Subcutaneous adipose tissue (tissue), 4 donors: Measurements from ENCODE around the gene FUT6. TPM values are rescaled to one million over a fixed set of nuclear protein-coding genes. Genes with fewer than 3 reads are reported as not detected.

Source experiments
- CTCF ChIP-seq: fragments of 450-650 bp; IDR thresholded peaks from one replicate; pipeline ENCODE4 v1.5.1; 2016; ENCODE audit warnings: low read depth, mild to moderate bottlenecking, control low read depth, antibody characterized with exemption, moderate library complexity
- total RNA-seq, 4 donors: library from RNA; depleted of rRNA; stranded (reverse); fragments of >200 nt; gene quantifications; one replicate each; pipeline ENCODE4 v1.1.0, GENCODE V29; 2016

The FUT6 gene
- total RNA-seq, 4 donors from 2014 or later, result 1.1 TPM; not detected in 3

GRCh38 chr19:5824751-5825150 lies 14.8 kb downstream of the FUT6 start:
- no peak for TF ChIP-seq CTCF

GRCh38 chr19:5823579-5824281 lies 15.8 kb downstream of the FUT6 start:
- no peak for TF ChIP-seq CTCF

GRCh38 chr19:5822181-5822844 lies 17.2 kb downstream of the FUT6 start:
- no peak for TF ChIP-seq CTCF

DNA sequence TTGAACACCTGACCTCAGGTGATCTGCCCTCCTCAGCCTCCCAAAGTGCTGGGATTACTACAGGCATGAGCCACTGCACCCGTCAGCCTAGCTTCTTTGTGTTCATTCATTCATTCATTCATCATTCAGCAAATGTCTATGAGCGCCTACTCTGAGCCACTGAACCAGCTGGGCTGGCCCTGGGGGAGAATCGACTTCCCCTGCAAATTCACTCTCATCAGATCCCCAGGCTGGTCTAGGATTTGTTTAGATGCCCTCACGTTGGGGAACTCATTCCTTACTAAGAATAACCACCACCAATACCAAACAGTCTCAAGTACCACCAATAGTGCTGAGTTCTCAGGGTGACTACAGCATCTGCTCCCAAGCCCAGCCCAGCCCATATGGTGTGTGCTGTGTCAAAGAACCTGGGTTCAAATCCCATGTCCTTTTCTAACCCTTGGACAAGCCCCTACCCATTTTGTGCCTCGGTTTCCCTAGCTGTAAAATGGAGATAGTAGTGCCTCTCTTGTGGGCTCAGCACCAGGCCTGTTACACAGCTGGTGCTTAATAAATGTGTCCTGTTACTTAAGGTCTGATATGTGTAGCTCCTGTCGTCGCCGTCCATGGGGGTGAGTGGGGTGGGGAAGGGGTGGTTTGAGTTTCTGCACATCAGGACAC lies 17.9 kb downstream of the FUT6 start:
- TF ChIP-seq CTCF, result no peak

DNA sequence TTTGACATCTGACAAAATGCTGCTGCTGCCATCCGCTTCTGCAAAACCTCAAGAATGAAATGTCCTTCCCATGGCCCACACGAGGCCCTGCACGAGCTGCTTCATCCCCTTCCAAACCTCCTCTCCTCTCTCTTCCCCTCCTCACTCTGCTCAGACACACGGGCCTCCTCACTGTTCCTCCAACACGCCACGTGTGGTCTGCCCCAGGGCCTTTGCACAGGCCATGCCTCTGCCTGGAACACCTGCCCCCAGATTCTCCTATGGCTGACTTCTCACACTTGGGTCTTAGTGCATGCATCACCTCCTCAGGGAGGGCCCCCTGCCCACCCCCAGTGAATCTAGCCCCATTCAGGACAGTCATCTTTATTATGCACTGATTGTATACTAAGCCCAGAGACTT lies 18.7 kb downstream of the FUT6 start:
- TF ChIP-seq CTCF, result no peak

DNA sequence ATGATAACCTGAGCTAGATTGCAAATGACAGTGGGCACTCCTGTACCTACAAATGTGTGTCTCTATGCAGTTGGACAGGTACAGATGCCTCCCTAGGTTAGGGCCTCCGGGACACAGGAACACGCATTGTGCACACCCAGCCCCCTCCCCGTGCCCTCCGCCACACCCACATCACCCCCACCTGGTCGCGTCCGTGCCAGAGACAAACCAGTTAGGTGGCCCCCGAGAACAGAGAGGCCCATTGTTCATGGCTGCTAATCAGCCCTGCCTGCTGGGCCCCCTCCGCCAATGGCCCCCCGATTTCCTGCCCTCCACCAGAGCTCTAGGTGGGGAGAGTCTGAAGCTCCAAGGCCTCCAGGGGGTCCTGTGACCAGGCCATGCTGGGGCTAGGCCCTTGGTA lies 20.9 kb downstream of the FUT6 start:
- no peak for TF ChIP-seq CTCF

DNA sequence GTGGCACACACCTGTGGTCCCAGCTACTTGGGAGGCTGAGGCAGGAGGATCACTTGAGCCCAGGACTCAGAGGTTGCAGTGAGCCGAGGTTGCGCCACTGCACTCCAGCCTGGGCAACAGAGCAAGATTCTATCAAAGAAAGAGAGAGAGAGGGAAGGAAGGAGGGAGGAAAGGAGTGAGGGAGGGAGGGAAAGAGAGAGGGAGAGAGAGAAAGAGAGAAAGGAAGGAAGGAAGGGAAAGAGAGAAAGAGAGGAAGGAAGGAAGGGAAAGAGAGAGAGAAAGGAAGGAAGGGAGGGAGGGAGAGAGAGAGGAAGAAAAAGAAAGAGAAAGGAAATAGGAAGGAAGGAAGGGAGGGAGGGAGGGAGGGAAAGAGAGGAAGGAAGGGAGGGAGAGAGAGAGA lies 22.3 kb downstream of the FUT6 start:
- TF ChIP-seq CTCF, result no peak
